HG03280 (cell line): ENCODE results near the gene PTPRN2.

Experiments
- ATAC-seq: cut with Tn5 transposase; IDR thresholded peaks from one replicate; pipeline ENCODE4 v1.9.1; 2021; ENCODE audit warnings: mild to moderate bottlenecking, moderate library complexity; ENCODE audit not compliant: unreplicated experiment

Gene PTPRN2

DNA sequence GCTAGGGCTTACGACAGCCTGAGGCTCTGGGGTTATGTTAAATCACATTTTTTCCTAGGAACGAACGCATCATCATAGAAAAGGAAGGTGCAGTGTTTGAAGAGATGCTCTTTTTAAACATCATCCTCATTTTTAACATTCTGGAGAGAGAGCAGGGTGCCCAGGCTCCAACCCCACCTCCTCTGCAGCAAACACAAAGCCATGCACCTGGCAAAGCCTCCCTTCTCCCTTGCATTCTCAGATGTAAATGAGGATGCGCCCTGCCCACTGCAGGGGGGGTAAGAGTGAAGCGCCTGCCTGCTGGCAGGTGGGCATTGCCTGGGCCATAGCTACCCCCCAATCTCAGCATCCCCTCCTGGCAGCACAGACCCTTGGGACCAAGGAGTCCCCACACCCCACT, 92.4 kb downstream of the PTPRN2 start:
- no peak for ATAC-seq

DNA sequence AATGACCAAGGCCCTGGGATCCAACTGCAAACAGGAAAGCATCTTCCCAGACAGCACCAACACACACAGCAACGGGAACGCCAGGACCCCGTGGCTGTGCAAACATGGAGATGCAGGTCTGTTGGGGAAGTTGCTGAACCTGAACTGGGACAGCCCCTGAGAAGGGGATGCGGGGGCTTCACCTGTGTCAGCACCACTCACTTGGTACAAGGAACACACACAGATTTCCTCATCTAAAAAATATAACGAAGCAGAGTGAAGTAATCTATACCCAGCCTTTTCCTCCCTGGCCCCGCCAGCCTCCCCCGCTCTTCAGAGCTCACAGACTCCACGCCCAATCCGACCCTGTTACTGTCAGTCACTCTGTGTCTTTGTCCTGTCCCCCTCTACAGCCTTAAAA, 93.0 kb downstream of the PTPRN2 start:
- ATAC-seq: no peak

DNA sequence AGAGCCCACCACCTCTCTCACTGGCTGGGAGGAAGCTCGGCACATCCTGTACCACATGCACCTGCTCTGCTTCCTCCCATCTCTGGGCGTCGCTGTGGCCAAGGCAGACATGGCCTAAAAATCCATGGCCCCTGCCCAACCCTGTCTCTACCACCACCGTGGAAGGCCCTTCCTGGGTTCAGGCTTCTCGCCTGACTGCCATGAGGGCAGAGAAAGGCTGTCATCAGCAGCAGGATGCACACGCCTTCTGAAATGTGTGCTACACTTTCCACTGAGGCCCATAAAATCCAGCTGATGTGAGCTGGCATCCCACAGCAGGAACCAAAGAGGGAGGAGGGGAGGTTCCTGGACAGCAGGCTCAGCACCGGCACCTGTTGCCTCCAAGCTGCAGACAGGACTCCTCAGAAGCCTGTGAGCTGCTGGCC, 93.4 kb downstream of the PTPRN2 start:
- ATAC-seq: no peak

DNA sequence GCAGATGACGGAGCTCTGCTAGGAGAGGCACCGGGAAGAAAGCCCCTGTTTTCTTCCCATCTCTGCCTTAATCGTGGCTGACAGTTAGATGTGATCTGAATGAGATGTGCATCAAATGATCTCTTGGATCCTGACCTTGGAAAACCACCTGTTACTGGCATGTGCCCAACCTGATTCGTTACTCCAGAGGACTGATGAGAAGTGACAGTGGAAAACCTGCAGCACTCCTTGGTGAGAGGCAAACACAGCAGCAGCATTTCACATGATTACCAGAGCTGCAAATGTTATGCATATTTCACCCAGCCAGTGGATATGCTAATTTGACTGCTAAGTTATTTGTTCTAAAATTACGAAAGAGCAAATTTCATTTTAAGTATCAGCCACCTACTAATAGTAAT, 95.3 kb downstream of the PTPRN2 start:
- ATAC-seq: no peak

DNA sequence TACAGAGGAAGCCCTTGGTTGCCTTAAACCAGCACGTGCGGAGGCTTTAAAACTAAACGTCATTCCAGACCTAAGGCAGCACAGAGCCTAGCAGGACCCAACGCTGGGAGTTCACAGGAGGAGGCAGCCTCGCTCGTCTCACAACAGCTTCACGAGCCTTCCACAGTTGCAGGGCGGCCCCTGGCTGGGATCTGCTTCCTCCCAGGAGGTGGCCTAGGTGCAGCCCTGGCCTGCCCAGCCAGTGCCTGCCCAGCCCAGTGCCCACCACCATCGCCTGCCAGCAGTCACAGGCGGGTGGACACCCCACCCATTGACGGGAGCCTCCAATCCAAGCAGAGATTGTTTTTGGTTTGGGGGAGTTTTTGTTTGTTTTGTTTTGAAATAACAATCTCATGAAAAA, 96.5 kb downstream of the PTPRN2 start:
- ATAC-seq: no peak

DNA sequence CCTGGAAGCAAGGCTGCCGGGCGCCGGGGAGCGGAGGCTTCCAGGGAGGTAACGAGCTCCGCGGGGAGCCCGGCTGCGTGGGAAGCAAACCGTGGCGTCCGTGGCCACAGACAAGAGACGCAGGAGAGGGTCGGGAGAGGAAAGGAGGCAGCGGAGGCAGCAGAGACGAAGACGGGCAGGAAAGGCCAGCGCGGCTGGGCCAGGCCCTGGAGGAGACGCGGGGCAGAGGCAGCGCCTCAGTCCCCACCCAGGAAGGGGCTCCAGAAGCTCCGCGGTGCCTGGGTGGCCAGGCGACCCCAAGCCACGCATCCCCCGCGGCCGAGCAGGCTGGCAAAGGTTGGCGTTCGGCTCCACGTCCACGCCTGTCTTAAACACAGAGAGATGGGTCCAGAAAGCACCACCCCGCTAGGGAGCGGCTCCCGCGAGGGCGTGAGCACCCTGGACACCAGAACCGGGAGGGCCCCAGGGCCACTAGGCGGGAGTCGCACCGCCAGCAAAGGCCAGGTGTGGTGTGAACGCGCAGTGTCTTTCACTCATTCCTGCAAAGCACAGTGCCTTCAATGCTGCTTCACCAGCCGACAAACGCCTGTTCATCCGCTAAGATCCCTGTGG, 97.3 kb downstream of the PTPRN2 start:
- ATAC-seq: no peak

DNA sequence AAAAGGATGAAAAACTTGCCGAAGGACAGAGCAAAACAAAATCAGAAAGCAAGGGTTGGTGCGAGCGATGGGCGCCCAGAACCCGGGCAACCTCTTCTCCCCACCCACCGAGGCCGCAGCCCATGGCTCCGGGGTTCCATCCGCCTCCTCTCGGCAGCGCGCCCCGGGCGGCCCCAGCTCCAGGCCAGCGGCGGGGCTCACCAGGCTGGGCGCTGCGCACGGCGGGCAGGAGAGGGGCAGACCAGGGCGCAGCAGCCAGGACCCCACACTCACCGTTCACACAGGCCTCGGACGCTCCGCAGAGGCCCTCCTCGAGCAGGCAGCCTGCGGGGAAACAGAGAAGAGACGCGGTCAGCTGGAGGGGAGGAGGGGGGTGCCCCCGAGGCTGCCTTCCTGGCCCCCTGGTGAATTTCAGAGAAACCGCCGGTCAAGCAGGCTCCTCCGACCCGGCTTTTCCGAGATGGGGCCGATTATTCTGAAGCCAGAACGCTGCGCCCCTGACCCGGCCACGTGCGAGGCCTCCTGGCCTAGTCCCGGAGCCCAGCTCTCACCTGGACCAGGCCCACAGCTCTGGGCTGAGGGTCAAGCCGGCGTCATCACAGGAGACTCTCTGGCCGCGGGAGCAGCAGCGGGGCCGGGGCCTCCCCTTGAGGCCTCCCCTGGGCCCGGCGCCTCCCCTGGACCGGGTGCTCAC, 98.0 kb downstream of the PTPRN2 start:
- ATAC-seq: no peak

DNA sequence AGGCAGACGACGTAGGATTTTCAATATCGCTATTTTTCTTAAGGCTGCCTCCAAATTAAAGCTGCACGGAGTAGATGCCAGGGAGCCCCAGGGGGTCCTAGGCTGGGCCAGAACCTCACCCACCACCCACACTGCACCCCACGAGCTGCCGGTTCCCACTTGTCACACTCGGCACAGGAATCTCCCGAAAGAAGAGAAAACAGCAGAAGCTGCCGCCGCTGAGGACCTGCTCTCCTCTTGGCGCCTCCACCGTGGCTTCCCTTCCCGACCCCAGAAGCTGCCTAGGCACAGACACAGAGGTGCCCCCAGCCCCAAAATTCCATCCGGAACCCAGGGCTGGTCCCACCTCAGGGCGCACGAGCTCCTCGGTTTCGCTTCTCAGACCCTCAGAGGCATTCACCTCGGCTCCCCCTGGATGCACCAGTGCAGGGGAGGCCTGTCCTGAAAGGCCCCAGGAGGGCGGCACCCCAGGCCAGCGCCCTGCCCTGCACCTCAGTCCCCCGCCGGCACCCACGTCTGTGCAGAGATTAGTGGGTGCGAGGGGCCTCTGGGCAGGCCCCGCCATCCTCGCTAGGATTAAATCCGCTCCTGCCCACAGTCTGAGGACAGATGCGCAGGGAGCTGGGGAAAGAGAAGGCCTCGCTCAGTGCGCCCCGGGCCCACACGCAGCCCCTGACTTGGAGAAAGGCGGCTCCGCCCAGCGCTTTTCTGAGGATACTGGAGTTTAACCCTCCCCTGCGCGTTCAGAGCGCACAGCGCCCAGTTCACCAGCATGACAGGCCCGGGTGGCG, 99.2 kb downstream of the PTPRN2 start:
- ATAC-seq: no peak

DNA sequence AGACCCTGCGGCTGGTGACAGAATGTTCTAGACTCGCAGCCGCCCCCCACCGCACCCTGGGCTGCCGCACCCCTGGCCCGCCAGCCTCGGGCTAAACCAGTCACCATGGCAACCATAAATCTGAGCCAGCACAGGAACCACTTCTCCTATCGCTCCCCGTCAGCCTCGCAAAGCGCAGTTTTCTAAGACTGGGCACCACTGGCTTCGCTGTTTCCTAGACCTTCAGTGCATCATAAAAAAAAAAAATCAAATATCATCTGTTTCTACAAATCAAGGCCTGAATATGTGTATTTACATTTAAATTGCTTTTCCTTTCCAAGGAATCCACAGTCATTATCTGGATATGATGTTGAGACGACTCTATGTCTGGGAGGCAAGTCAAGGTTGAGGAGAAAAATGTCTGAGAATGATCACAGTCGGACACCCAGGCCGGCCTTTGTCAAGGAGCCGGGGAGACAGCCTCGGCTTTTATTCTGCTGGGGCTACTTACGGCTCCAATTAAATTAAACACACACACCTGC, 99.9 kb downstream of the PTPRN2 start:
- no peak for ATAC-seq

DNA sequence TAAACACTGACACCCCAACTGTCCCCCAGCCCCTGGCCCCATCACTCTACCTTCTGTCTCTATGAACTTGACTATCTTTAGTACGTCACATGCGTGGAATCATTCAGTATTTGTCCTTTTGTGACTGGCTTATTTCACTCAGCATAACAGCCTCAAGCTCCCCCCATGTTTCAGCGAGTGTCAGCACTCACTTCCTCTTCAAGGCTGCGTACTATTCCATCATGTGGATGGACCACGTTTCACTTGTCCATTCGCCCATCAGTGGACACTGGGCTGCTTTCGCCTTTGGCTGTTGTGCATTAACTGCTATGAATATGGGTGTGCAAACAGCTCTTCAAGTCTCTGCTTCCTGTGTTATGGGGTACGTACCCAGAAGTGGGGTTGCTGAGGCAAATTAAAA, 100.7 kb downstream of the PTPRN2 start:
- ATAC-seq: no peak

DNA sequence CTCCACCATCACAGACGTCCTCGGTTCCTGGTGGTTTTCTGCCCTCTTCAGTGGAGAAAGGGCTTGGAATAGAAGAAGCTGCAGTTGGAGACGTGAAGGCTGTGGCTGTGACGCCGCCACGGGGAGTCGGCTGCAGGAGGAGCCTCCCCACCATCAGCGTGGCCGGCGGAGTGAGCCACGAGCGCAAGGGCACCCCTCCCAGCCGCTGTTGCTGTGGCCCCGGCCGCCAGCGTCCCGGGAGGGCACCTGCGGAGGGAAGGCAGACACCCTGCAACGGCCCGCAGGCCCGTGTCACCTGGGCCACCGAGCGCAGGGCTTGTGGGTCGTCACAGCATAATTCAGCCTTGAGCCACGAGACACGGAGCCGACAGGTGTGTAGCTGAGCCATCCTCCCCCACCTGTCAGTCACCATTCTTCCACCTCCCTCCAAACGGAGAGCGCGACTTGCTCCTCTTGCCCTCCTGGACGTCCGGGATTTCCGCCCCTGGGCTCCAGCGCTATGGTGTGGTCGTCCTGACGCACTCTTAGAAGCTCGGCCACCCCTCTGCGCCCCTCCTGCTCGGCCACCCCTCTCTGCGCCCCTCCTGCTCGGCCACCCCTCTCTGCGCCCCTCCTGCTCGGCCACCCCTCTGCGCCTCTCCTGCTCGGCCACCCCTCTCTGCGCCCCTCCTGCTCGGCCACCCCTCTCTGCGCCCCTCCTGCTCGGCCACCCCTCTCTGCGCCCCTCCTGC, 102.7 kb downstream of the PTPRN2 start:
- ATAC-seq: no peak

DNA sequence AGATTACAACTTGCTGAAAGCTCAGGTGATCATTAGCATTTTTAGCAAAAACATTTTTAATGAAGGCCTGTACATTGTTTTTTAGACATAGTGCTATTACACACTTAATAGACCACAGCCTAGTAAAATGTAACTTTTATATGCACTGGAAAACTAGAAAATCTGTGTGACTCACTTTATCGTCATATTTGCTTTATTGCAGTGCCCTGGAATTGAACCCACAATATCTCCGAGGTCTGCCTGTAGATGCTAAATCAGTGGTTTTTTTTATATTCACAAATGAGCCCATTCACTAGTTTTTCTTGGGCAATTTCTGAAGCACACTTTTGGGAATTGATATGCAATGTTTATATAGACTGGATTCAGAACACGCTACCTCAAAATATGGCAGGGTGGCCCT, 105.1 kb downstream of the PTPRN2 start:
- ATAC-seq: no peak

DNA sequence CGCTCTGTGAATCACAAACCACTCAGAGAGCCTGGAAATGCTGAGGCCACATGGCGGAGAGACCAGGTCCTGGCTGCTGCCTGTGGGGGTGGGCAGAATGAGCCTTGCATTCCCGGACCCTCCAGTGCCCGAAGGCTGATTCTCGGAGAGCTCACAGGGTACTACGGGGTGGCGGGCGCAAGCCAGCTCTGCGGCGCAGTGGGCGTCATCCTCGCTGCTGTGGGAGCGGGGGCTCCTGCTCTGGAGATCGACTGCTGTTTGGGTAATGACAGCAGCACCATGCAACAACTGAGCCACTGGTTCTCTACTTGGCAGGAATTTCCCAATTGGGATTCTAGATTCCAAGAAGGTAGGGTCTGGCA, 108.0 kb downstream of the PTPRN2 start:
- no peak for ATAC-seq

DNA sequence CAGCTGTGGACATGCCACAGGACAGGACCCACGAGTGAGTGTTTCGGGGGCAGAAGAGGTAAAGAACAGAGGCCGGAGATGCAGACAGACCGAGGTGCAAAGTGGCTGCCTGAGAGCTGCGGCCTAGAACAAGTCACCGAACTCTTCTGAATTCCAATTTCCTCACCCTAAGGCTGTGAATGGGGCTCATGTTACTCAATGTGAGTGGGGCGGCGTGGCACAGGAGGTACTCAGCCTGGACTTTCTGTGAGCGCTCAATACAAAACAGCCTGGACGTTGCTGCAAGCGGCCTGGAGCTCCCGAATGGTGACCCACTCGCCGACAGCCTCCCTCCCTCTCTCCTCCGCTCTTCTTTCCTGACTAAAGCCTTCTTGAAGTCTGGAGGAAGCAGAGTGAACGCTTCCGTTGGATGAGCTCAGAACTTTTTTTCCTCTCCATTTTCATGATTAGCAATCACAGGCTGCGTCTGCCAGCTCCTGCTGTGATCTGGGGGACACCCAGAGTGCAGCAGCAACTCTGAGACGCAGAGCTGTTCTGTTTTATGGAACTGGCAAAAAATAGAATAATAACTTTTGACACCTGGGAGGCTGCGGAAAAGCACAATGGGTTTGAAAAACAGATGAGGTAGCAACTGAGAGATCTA, 108.5 kb downstream of the PTPRN2 start:
- no peak for ATAC-seq

DNA sequence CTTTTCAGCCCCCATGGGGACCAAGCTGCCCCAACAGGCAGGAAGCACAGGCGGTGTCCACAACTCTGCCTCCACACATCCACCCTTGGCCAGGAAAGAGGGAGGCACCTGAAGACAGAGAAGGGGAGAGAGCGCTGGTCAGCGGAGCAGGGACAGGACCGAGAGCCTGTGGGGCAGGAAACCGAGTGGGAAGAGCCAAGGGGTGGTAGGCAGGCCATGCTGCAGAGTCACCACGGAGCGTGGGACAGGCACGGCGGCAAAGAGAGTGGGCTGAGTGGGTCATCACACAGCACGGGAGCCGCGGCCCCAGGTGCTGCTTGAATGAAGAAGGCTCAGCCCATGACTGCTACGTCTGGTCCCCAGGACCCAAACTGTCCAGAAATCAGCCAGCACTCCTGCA, 109.8 kb downstream of the PTPRN2 start:
- no peak for ATAC-seq

DNA sequence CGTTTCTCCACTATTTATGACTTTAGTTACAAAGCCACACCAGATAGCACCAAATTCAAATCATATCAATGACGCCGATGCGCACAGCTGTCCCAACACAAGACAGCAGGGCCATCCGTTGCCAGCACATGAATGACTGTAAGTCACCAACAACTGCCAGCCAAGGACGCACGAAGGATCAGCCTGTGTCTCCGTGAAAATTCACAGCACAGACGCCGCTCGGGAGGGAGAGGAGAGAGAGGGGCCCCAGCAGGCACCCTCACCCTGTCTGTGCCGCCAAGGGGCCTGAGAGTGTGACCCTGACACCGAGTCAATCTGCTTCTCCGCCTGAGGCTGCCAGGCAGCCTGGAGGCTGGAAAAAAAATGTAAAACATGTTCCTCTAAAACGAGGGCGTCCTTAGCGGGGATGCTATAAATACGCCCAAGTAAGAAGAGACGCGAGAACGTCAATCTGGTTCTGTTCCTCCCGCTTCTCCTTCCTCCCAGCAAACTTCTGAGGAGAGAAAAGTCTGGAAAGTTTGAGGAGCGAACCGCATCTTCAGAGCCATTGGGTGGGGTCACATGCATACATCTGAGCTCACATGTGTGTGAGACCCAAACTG, 111.2 kb downstream of the PTPRN2 start:
- ATAC-seq: no peak

DNA sequence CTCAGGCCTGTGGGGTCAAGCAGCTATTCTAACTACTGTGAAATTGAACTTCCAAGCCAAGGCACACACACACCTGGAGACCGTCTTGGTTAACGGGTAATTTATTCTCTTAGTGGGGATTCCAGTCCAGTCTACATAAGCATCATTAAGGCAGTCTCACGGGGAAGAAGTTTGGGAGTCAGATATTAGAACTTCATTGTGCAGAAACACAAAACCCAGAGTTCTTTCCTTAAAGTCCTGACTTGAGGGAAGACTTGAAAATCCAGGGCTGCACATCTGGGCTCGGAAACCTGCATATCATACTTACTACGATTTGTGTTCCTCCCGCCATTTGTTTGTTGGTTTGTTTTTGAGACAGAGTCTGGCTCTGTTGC, 112.0 kb downstream of the PTPRN2 start:
- no peak for ATAC-seq

DNA sequence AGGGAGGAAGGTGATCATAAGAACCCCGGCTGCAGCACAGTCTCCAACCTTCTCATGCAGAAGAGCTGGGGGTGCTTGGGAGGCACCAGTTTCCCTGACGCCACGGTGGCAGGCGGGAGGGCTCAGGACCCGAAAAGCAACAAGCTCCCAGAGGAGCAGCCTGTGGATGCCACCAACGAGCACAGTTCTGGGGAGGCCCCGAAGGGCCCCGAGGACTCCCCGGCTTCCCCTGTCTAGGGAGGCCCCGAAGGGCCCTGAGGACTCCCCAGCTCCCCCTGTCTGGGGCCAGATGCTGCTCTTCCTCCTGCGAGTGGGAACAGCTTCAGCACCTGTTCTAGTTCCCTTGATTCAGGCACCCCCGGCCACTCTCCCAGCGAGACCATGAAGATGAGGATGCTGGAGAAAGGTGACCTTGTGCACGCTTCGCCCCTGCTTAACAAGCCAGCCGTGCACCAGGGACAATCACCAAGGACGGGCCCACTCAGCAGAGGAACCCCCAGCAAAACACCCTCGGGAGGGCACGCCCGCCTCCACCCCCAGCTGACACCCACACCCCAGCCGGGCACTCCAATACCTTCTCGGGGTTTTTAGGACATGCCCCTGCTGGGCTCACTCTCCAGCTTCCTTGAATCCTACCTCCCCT, 112.5 kb downstream of the PTPRN2 start:
- no peak for ATAC-seq

DNA sequence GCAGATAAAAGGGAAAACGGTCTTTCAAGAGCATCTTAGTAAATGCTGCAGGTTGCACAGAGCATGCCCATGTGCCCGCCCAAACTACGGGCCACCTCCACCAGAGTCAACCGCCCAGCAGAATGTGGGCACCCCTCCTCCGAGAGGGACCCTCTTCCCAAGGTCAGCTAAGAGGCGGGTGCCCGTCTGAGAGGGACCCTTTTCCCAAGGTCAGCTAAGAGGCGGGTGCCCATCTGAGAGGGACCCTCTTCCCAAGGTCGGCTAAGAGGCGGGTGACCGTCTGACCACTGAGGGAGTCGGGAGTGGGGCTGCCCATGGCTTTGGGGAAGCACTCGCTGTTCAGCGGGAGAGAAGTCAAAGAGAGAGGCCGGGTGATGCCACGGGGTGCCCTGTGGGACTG, 113.1 kb downstream of the PTPRN2 start:
- no peak for ATAC-seq

DNA sequence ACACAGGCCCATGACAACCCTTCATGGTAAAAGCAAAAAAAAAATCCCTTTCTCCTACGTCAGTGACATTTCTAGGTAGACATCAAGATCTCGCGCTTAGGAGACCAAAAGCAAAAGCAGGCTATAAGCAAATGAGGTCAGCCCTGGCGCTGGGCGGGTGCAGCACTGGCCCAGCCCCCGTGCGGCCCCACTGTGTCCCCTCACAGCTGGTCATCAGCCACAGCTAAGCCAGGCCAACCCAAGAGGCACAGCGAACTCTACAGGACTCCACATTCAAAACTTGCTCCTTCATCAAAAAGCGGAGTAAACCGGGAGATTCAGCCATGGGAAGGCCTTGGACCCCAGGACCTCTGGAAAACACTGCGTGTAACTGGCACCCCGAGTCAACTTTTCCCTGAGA, 113.7 kb downstream of the PTPRN2 start:
- ATAC-seq: no peak
